Measurements from ENCODE around the gene SMARCA4.
A peak's percentile ranks its signal among the peaks of the same experiment; 100 is the strongest.

Gene SMARCA4

DNA sequence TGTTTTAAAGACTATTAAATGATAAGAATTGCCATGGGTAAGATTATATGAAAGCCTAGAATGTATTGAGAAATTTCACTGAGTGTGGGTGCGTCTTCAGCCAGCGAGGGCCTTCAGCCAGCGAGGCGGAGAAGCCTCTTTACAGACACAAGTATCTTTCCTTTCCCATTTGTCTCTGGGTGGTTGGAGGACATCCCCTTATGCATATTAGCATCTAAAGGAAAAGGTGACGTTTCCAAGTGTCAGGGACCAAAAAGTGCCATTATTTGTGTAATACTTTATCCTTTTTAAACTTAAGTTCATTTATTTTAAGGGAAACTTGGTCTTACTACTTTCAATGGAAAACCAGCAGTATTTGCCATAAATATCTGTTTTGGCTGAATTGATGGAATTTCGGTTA lies 22.2 kb downstream of the SMARCA4 start:
- Histone ChIP-seq H3K27me3 (ENCODE audit: insufficient read depth, insufficient read length) (no peaks in the 10 kb centered on the region), H3K9me3 (ENCODE audit: insufficient read depth, low read length) (no peaks in the 10 kb centered on the region), H3K4me3 (ENCODE audit: insufficient read length, low read depth) (no peak overlapping the region), H3K36me3 (ENCODE audit: insufficient read depth, insufficient read length, low read length) (peaks cover 68% of the 10 kb centered on the region), H3K4me1 (ENCODE audit: insufficient read depth, insufficient read length) (peaks cover 15% of the 10 kb centered on the region), H3K9ac (ENCODE audit: insufficient read length, low read depth) (no peak overlapping the region)
- DNase-seq (ENCODE audit: low read depth, low spot score), result no peak
- TF ChIP-seq SUZ12 (IDR thresholded peaks at IDR 0.05; ENCODE audit: extremely low read depth, insufficient read depth, insufficient read length) (no peak), ZNF274 (IDR thresholded peaks at IDR 0.05; ENCODE audit: low read depth, low read length) (no peak), YY1 (IDR thresholded peaks at IDR 0.05; ENCODE audit: insufficient read depth, insufficient read length) (no peak)

DNA sequence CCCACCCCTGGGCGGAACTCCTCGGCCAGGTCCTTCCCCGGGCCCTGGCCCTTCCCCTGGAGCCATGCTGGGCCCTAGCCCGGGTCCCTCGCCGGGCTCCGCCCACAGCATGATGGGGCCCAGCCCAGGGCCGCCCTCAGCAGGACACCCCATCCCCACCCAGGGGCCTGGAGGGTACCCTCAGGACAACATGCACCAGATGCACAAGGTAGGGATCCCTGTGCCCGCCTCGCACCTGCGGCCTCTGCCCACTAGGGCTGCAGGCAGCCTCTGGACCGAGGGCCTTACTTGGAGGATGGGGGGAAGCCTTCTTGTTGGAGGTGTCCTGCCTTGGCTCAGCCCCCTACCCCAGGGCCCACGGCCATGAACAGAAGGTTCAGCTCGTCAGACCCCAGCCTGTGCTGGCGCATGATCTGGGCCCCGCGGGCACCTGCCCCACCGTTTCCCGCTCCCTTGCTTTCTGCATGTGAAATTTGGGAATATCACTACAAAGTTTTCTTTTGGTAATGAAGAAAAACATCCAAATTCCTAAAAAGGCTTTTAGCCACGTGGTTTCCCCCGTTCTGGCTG lies 23.4 kb downstream of the SMARCA4 start:
- Histone ChIP-seq H3K27me3 (ENCODE audit: insufficient read depth, insufficient read length) (no peaks in the 10 kb centered on the region), H3K4me1 (ENCODE audit: insufficient read depth, insufficient read length) (peaks cover 15% of the 10 kb centered on the region), H3K9ac (ENCODE audit: insufficient read length, low read depth) (no peak overlapping the region), H3K36me3 (ENCODE audit: insufficient read depth, insufficient read length, low read length) (peaks cover 80% of the 10 kb centered on the region), H3K9me3 (ENCODE audit: insufficient read depth, low read length) (no peaks in the 10 kb centered on the region), H3K4me3 (ENCODE audit: insufficient read length, low read depth) (no peak overlapping the region)
- DNase-seq (ENCODE audit: low read depth, low spot score), result no peak
- TF ChIP-seq SUZ12 (IDR thresholded peaks at IDR 0.05; ENCODE audit: extremely low read depth, insufficient read depth, insufficient read length), result no peak
- TF ChIP-seq YY1 (IDR thresholded peaks at IDR 0.05; ENCODE audit: insufficient read depth, insufficient read length), result no peak
- TF ChIP-seq ZNF274 (IDR thresholded peaks at IDR 0.05; ENCODE audit: low read depth, low read length), result no peak

DNA sequence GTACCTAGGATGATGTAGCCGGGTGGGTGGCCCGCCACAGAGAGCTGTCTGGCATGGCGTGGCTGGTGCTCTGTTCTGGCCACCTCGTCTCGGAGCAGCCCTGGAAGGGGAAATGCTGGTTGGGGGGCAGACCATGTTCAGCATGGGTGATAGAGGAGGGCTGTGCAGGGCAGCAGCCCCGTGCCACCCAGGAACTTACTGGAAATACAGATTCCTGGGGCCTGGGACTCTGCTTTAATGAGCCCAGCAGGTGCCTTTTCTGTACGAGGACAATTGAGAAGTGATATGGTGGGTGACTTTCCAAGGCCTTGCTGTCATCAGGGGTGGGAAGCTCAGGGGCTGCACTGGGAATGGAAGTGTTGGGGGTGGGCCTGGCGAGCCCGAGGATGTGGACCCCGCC lies 24.7 kb downstream of the SMARCA4 start:
- H3K27me3 ChIP-seq (ENCODE audit: insufficient read depth, insufficient read length), result no peaks in the 10 kb centered on the region
- peaks cover 11% of the 10 kb centered on the region for H3K4me1 ChIP-seq (ENCODE audit: insufficient read depth, insufficient read length)
- H3K36me3 ChIP-seq (ENCODE audit: insufficient read depth, insufficient read length, low read length), result peaks cover 87% of the 10 kb centered on the region
- DNase-seq (ENCODE audit: low read depth, low spot score), result no peak
- H3K9me3 ChIP-seq (ENCODE audit: insufficient read depth, low read length), result no peaks in the 10 kb centered on the region
- no peak for TF ChIP-seq YY1 (IDR thresholded peaks at IDR 0.05; ENCODE audit: insufficient read depth, insufficient read length)
- TF ChIP-seq ZNF274 (IDR thresholded peaks at IDR 0.05; ENCODE audit: low read depth, low read length), result no peak
- no peak for TF ChIP-seq SUZ12 (IDR thresholded peaks at IDR 0.05; ENCODE audit: extremely low read depth, insufficient read depth, insufficient read length)
- H3K9ac ChIP-seq (ENCODE audit: insufficient read length, low read depth), result no peak overlapping the region
- no peak overlapping the region for H3K4me3 ChIP-seq (ENCODE audit: insufficient read length, low read depth)

DNA sequence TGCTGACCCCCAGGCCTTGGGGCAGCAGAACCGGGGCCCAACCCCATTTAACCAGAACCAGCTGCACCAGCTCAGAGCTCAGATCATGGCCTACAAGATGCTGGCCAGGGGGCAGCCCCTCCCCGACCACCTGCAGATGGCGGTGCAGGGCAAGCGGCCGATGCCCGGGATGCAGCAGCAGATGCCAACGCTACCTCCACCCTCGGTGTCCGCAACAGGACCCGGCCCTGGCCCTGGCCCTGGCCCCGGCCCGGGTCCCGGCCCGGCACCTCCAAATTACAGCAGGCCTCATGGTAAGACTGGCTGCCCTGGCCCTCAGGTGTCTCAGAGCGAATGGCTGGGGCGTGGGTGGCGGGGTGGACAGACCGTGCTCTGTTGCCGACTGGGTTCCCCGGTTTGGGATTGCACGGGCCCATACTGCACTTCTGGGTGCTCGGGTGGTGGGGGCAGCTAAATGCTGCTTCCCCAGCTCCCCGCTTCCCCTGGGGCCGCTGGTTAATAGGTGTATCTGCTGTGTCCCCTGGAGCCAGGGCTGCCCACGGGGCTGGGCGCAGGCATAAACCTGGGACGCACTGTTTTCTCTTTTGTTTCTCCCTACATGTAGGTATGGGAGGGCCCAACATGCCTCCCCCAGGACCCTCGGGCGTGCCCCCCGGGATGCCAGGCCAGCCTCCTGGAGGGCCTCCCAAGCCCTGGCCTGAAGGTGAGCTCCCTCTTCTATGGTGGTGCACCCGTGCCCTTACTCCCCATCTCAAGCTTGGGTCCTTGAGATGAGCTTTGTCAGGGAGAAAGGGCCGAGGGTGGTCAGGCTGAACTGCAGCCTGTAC lies 25.7 kb downstream of the SMARCA4 start:
- TF ChIP-seq ZNF274 (IDR thresholded peaks at IDR 0.05; ENCODE audit: low read depth, low read length) (no peak), YY1 (IDR thresholded peaks at IDR 0.05; ENCODE audit: insufficient read depth, insufficient read length) (no peak), SUZ12 (IDR thresholded peaks at IDR 0.05; ENCODE audit: extremely low read depth, insufficient read depth, insufficient read length) (no peak)

DNA sequence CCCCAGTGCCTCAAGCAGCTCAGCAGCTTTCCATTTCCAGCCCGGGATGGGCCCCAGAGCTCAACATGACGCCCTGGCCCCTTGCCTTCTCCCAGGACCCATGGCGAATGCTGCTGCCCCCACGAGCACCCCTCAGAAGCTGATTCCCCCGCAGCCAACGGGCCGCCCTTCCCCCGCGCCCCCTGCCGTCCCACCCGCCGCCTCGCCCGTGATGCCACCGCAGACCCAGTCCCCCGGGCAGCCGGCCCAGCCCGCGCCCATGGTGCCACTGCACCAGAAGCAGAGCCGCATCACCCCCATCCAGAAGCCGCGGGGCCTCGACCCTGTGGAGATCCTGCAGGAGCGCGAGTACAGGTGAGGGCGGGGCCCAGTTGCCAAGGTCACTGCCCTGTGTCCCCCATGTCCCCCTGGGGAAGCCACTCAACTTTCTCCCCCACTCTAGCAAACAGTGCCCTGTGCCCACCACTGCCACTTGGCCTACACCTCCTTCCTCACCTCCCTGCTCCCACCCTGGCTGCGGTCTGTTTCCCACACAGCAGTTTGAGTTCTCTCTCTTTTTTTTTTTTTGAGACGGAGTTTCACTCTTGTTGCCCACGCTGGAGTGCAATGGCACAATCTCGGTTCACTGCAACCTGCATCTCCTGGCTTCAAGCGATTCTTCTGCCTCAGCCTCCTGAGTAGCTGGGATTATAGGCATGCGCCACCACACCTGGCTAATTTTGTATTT lies 26.9 kb downstream of the SMARCA4 start:
- no peak for DNase-seq (ENCODE audit: low read depth, low spot score)
- H3K9me3 ChIP-seq (ENCODE audit: insufficient read depth, low read length), result no peaks in the 10 kb centered on the region
- H3K4me1 ChIP-seq (ENCODE audit: insufficient read depth, insufficient read length), result peaks cover 5% of the 10 kb centered on the region
- no peak overlapping the region for H3K9ac ChIP-seq (ENCODE audit: insufficient read length, low read depth)
- no peaks in the 10 kb centered on the region for H3K27me3 ChIP-seq (ENCODE audit: insufficient read depth, insufficient read length)
- peaks cover 95% of the 10 kb centered on the region for H3K36me3 ChIP-seq (ENCODE audit: insufficient read depth, insufficient read length, low read length)
- H3K4me3 ChIP-seq (ENCODE audit: insufficient read length, low read depth), result no peak overlapping the region
- TF ChIP-seq ZNF274 (IDR thresholded peaks at IDR 0.05; ENCODE audit: low read depth, low read length) (0 out of 2 replicates have a peak, but pooled peaks have one; percentile 11), YY1 (IDR thresholded peaks at IDR 0.05; ENCODE audit: insufficient read depth, insufficient read length) (no peak), SUZ12 (IDR thresholded peaks at IDR 0.05; ENCODE audit: extremely low read depth, insufficient read depth, insufficient read length) (no peak)

More for the DNA sequence above, 25.7 kb downstream of the SMARCA4 start:
- Histone ChIP-seq H3K9me3 (ENCODE audit: insufficient read depth, low read length) (no peaks in the 10 kb centered on the region), H3K4me3 (ENCODE audit: insufficient read length, low read depth) (no peak overlapping the region), H3K9ac (ENCODE audit: insufficient read length, low read depth) (no peak overlapping the region), H3K4me1 (ENCODE audit: insufficient read depth, insufficient read length) (peaks cover 5% of the 10 kb centered on the region), H3K27me3 (ENCODE audit: insufficient read depth, insufficient read length) (no peaks in the 10 kb centered on the region), H3K36me3 (ENCODE audit: insufficient read depth, insufficient read length, low read length) (peaks cover 93% of the 10 kb centered on the region)
- no peak for DNase-seq (ENCODE audit: low read depth, low spot score)

- no peak overlapping the region for H3K4me3 ChIP-seq (ENCODE audit: insufficient read length, low read depth)
- peaks cover 5% of the 10 kb centered on the region for H3K4me1 ChIP-seq (ENCODE audit: insufficient read depth, insufficient read length)
- TF ChIP-seq YY1 (IDR thresholded peaks at IDR 0.05; ENCODE audit: insufficient read depth, insufficient read length) (no peak), ZNF274 (IDR thresholded peaks at IDR 0.05; ENCODE audit: low read depth, low read length) (no peak), SUZ12 (IDR thresholded peaks at IDR 0.05; ENCODE audit: extremely low read depth, insufficient read depth, insufficient read length) (no peak)
- H3K9me3 ChIP-seq (ENCODE audit: insufficient read depth, low read length), result no peaks in the 10 kb centered on the region
- H3K9ac ChIP-seq (ENCODE audit: insufficient read length, low read depth), result no peak overlapping the region
- H3K36me3 ChIP-seq (ENCODE audit: insufficient read depth, insufficient read length, low read length), result peaks cover 96% of the 10 kb centered on the region
- H3K27me3 ChIP-seq (ENCODE audit: insufficient read depth, insufficient read length), result no peaks in the 10 kb centered on the region
- DNase-seq (ENCODE audit: low read depth, low spot score), result no peak
Measured at GRCh38 chr19:10988380-10988779, 27.6 kb downstream of the SMARCA4 start.

- Histone ChIP-seq H3K4me3 (ENCODE audit: insufficient read length, low read depth) (no peak overlapping the region), H3K27me3 (ENCODE audit: insufficient read depth, insufficient read length) (no peaks in the 10 kb centered on the region), H3K4me1 (ENCODE audit: insufficient read depth, insufficient read length) (peaks cover 2% of the 10 kb centered on the region), H3K9ac (ENCODE audit: insufficient read length, low read depth) (no peak overlapping the region), H3K36me3 (ENCODE audit: insufficient read depth, insufficient read length, low read length) (peaks cover 96% of the 10 kb centered on the region), H3K9me3 (ENCODE audit: insufficient read depth, low read length) (no peaks in the 10 kb centered on the region)
- TF ChIP-seq SUZ12 (IDR thresholded peaks at IDR 0.05; ENCODE audit: extremely low read depth, insufficient read depth, insufficient read length) (no peak), YY1 (IDR thresholded peaks at IDR 0.05; ENCODE audit: insufficient read depth, insufficient read length) (no peak), ZNF274 (IDR thresholded peaks at IDR 0.05; ENCODE audit: low read depth, low read length) (no peak)
- DNase-seq (ENCODE audit: low read depth, low spot score), result no peak
Measured at GRCh38 chr19:10988921-10989320, 28.1 kb downstream of the SMARCA4 start.

All from NT2/D1 (cell line).